GM18867 (cell line): ENCODE measurements around the gene HTATSF1.

ENCODE experiments used
- ATAC-seq: cut with Tn5 transposase; IDR thresholded peaks from one replicate; pipeline ENCODE4 v1.9.1; 2021; ENCODE audit warnings: mild to moderate bottlenecking, moderate library complexity; ENCODE audit not compliant: unreplicated experiment

Gene HTATSF1

GRCh38 chrX:136497556-136498052, at the start of gene HTATSF1:
Gene HTATSF1, plus strand, starts transcription at chrX:136497592. Its CDS starts 93 bp downstream, at chrX:136497685.
- peak; percentile 17 for ATAC-seq

- no peak for ATAC-seq
These were observed 49.4 kb upstream of the HTATSF1 start for GRCh38 chrX:136447968-136448367.

GRCh38 chrX:136450050-136450830, 47.2 kb upstream of the HTATSF1 start:
- no peak for ATAC-seq

GRCh38 chrX:136452614-136453013, 44.8 kb upstream of the HTATSF1 start:
- ATAC-seq: no peak

- ATAC-seq: no peak
These were observed 44.3 kb upstream of the HTATSF1 start for GRCh38 chrX:136453114-136453513.

GRCh38 chrX:136453771-136454170, 43.6 kb upstream of the HTATSF1 start:
- no peak for ATAC-seq

GRCh38 chrX:136456133-136456532, 41.3 kb upstream of the HTATSF1 start:
- ATAC-seq: no peak

GRCh38 chrX:136457303-136457917, 40.0 kb upstream of the HTATSF1 start:
- ATAC-seq: no peak

GRCh38 chrX:136464589-136464988, 32.8 kb upstream of the HTATSF1 start:
- no peak for ATAC-seq

- no peak for ATAC-seq
These were observed 30.1 kb upstream of the HTATSF1 start for GRCh38 chrX:136467303-136467702.

- ATAC-seq: no peak
These were observed 28.8 kb upstream of the HTATSF1 start for GRCh38 chrX:136468391-136469103.

GRCh38 chrX:136473663-136474062, 23.7 kb upstream of the HTATSF1 start:
- ATAC-seq: no peak

- no peak for ATAC-seq
These were observed 22.2 kb upstream of the HTATSF1 start for GRCh38 chrX:136475236-136475635.

GRCh38 chrX:136476501-136476900, 20.9 kb upstream of the HTATSF1 start:
- no peak for ATAC-seq

- ATAC-seq: no peak
These were observed 20.4 kb upstream of the HTATSF1 start for GRCh38 chrX:136477026-136477425.

GRCh38 chrX:136480383-136480782, 17.0 kb upstream of the HTATSF1 start:
- ATAC-seq: no peak

GRCh38 chrX:136487647-136488046, 9.7 kb upstream of the HTATSF1 start, which contains the start of gene BRS3:
Gene BRS3, plus strand, starts transcription at chrX:136487947. Its CDS starts 168 bp downstream, at chrX:136488115.
- ATAC-seq: no peak

- no peak for ATAC-seq
These were observed 8.7 kb upstream of the HTATSF1 start for GRCh38 chrX:136488706-136489105.

- ATAC-seq: no peak
These were observed 5.6 kb upstream of the HTATSF1 start for GRCh38 chrX:136491832-136492231.

GRCh38 chrX:136493011-136493410, 4.4 kb upstream of the HTATSF1 start:
- ATAC-seq: no peak

GRCh38 chrX:136495043-136495442, 2.3 kb upstream of the HTATSF1 start:
- ATAC-seq: no peak
